GM21526 (cell line): ENCODE data around the gene KRTAP5-5.
"Not testable (repeated sequence)": the region's sequence is repeated elsewhere in the genome, so short reads cannot be mapped to it uniquely, and the experiment has no call there.

ENCODE experiments used
- ATAC-seq: cut with Tn5 transposase; IDR thresholded peaks from one replicate; pipeline ENCODE4 v1.9.1; 2021; ENCODE audit warnings: moderate library complexity; ENCODE audit not compliant: unreplicated experiment, low FRiP score

The KRTAP5-5 gene

GRCh38 chr11:1654388-1655167 lies 25.0 kb downstream of the KRTAP5-5 start:
- no peak for ATAC-seq

- no peak for ATAC-seq
Observed at GRCh38 chr11:1655168-1656060, 25.8 kb downstream of the KRTAP5-5 start.

GRCh38 chr11:1656061-1656441 lies 26.5 kb downstream of the KRTAP5-5 start:
- ATAC-seq, result no peak

GRCh38 chr11:1656670-1657069 lies 27.1 kb downstream of the KRTAP5-5 start:
- no peak for ATAC-seq

GRCh38 chr11:1659506-1659905 lies 29.9 kb downstream of the KRTAP5-5 start:
- ATAC-seq, result no peak

GRCh38 chr11:1660111-1660867 lies 30.7 kb downstream of the KRTAP5-5 start:
- ATAC-seq, result no peak

- not testable (repeated sequence) for ATAC-seq
Observed at GRCh38 chr11:1661454-1662269, 32.1 kb downstream of the KRTAP5-5 start.

- ATAC-seq, result not testable (repeated sequence)
Observed at GRCh38 chr11:1662699-1663283, 33.2 kb downstream of the KRTAP5-5 start.

- ATAC-seq, result no peak
Observed at GRCh38 chr11:1665313-1665712, 35.7 kb downstream of the KRTAP5-5 start.

- no peak for ATAC-seq
Observed at GRCh38 chr11:1667121-1667850, 37.7 kb downstream of the KRTAP5-5 start.

- ATAC-seq, result no peak
Observed at GRCh38 chr11:1667906-1668305, 38.3 kb downstream of the KRTAP5-5 start.

GRCh38 chr11:1668911-1669473 lies 39.4 kb downstream of the KRTAP5-5 start:
- no peak for ATAC-seq

- no peak for ATAC-seq
Observed at GRCh38 chr11:1669546-1670218, 40.1 kb downstream of the KRTAP5-5 start.

GRCh38 chr11:1670457-1670856 lies 40.9 kb downstream of the KRTAP5-5 start:
- not testable (repeated sequence) for ATAC-seq

GRCh38 chr11:1670905-1671371 lies 41.4 kb downstream of the KRTAP5-5 start:
- no peak for ATAC-seq

- ATAC-seq, result no peak
Observed at GRCh38 chr11:1671658-1672057, 42.1 kb downstream of the KRTAP5-5 start.

GRCh38 chr11:1672613-1673350 lies 43.2 kb downstream of the KRTAP5-5 start:
- no peak for ATAC-seq
